ENCODE data around the gene MTRF1L. TPM values are rescaled to one million over a fixed set of nuclear protein-coding genes. Genes with fewer than 3 reads are reported as not detected.
"Not testable (repeated sequence)": the region's sequence is repeated elsewhere in the genome, so short reads cannot be mapped to it uniquely, and the experiment has no call there.

MTRF1L gene
- total and polyA plus RNA-seq, 2 donors (not counting 1 experiment from before 2014, with no cell fraction given) = 15.7 to 17.8 TPM

GRCh38 chr6:152993431-152993830 is 9.1 kb downstream of the MTRF1L start:
- peaks cover 5% of the 10 kb centered on the region for H3K36me3 ChIP-seq (ENCODE audit: control insufficient read depth, insufficient read depth, low read length)
- TF ChIP-seq EZH2 (IDR thresholded peaks at IDR 0.05; ENCODE audit: low read length, missing control alignments) (no peak), CTCF (conservative IDR thresholded peaks at IDR 0.05 in 1 of 2, IDR thresholded peaks at IDR 0.05 in 1 of 2; ENCODE audit: low read depth in 1 of 2, low read length in 2 of 2) (peak; percentile 8 to 9)
- H3K9ac ChIP-seq (ENCODE audit: insufficient read depth, low read length) = no peak overlapping the region
- no peaks in the 10 kb centered on the region for H3K9me3 ChIP-seq (ENCODE audit: control insufficient read depth, insufficient read depth, low read depth, low read length)
- no peak overlapping the region for H3K27ac ChIP-seq (ENCODE audit: insufficient read depth, low read length)
- H3K4me3 ChIP-seq (replicated peaks in 1 of 4; ENCODE audit: control extremely low read depth in 1 of 4, insufficient read depth in 1 of 4, low read depth in 3 of 4, low read length in 4 of 4) = no peak overlapping the region
- no peak overlapping the region for H3K4me2 ChIP-seq (ENCODE audit: extremely low read depth, insufficient read depth, low read length)
- no peaks in the 10 kb centered on the region for H3K4me1 ChIP-seq (ENCODE audit: control insufficient read depth, extremely low read depth, insufficient read depth, low read length)
- H3K79me2 ChIP-seq (ENCODE audit: control insufficient read depth, insufficient read depth, low read length) = peaks cover 65% of the 10 kb centered on the region
- H2AFZ ChIP-seq (ENCODE audit: low read length) = no peak overlapping the region
- H4K20me1 ChIP-seq (ENCODE audit: control insufficient read depth, extremely low read depth, insufficient read depth, low read length) = no peaks in the 10 kb centered on the region
- no peaks in the 10 kb centered on the region for H3K27me3 ChIP-seq (ENCODE audit: control insufficient read depth, insufficient read depth, low read length)
- DNase-seq (ENCODE audit: low read depth in 2 of 2) = no peak

DNA sequence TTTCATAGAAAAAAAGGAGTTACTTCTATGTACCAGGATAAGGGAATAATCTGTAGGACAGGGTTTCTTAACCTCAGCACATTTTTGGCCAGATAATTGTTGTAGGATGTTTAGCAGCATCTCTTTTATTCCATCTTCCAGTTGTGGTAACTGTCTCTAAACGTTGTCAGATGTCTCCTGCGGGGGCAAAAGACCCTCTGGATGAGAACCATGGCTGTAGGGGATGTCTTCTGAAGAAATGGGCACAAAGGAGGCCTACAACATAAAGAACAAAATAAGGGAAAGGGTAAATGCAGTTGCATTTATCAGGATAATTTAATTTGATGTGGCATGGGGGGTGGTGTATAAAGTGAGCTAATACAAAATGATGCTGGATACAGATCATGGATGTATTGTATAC is 15.5 kb downstream of the MTRF1L start:
- H2AFZ ChIP-seq (ENCODE audit: low read length) = no peak overlapping the region
- no peak overlapping the region for H3K4me2 ChIP-seq (ENCODE audit: extremely low read depth, insufficient read depth, low read length)
- no peak for DNase-seq (ENCODE audit: low read depth in 2 of 2)

DNA sequence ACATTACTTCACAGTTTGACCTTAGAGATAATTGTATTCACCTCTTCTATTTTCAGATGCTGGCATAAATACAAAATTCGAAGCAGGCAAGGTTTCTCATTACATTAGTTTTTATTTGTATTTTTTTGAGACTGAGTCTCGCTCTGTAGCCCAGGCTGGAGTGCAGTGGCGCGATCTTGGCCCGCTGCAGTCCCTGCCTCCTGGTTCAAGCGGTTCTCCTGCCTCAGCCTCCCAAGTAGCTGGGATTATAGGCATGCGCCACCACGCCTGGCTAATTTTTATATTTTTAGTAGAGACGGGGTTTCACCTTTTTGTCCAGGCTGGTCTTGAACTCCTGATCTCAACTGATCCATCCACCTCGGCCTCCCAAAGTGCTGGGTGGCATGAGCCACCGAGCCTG is 17.2 kb downstream of the MTRF1L start:
- not testable (repeated sequence) for H3K9ac ChIP-seq (ENCODE audit: insufficient read depth, low read length); H4K20me1 ChIP-seq (ENCODE audit: control insufficient read depth, extremely low read depth, insufficient read depth, low read length); DNase-seq (ENCODE audit: low read depth in 2 of 2); H2AFZ ChIP-seq (ENCODE audit: low read length); H3K27ac ChIP-seq (ENCODE audit: insufficient read depth, low read length); H3K27me3 ChIP-seq (ENCODE audit: control insufficient read depth, insufficient read depth, low read length); H3K36me3 ChIP-seq (ENCODE audit: control insufficient read depth, insufficient read depth, low read length); H3K9me3 ChIP-seq (ENCODE audit: control insufficient read depth, insufficient read depth, low read depth, low read length); H3K4me1 ChIP-seq (ENCODE audit: control insufficient read depth, extremely low read depth, insufficient read depth, low read length)
- peak overlapping the region in 1 of 4 experiments; percentile 92 for H3K4me3 ChIP-seq (replicated peaks in 1 of 4; ENCODE audit: control extremely low read depth in 1 of 4, insufficient read depth in 1 of 4, low read depth in 3 of 4, low read length in 4 of 4)
- H3K79me2 ChIP-seq (ENCODE audit: control insufficient read depth, insufficient read depth, low read length) = peaks cover 56% of the 10 kb centered on the region
- peak overlapping the region; percentile 85 for H3K4me2 ChIP-seq (ENCODE audit: extremely low read depth, insufficient read depth, low read length)

More for the DNA sequence above, 15.5 kb downstream of the MTRF1L start:
- Histone ChIP-seq H3K4me3 (replicated peaks in 1 of 4; ENCODE audit: control extremely low read depth in 1 of 4, insufficient read depth in 1 of 4, low read depth in 3 of 4, low read length in 4 of 4) (no peak overlapping the region), H3K27me3 (ENCODE audit: control insufficient read depth, insufficient read depth, low read length) (no peaks in the 10 kb centered on the region), H3K4me1 (ENCODE audit: control insufficient read depth, extremely low read depth, insufficient read depth, low read length) (peaks cover 3% of the 10 kb centered on the region), H4K20me1 (ENCODE audit: control insufficient read depth, extremely low read depth, insufficient read depth, low read length) (no peaks in the 10 kb centered on the region), H3K36me3 (ENCODE audit: control insufficient read depth, insufficient read depth, low read length) (peaks cover 2% of the 10 kb centered on the region), H3K9ac (ENCODE audit: insufficient read depth, low read length) (no peak overlapping the region), H3K27ac (ENCODE audit: insufficient read depth, low read length) (no peak overlapping the region), H3K9me3 (ENCODE audit: control insufficient read depth, insufficient read depth, low read depth, low read length) (no peaks in the 10 kb centered on the region), H3K79me2 (ENCODE audit: control insufficient read depth, insufficient read depth, low read length) (peaks cover 46% of the 10 kb centered on the region)
- TF ChIP-seq EZH2 (IDR thresholded peaks at IDR 0.05; ENCODE audit: low read length, missing control alignments) (no peak), CTCF (conservative IDR thresholded peaks at IDR 0.05 in 1 of 2, IDR thresholded peaks at IDR 0.05 in 1 of 2; ENCODE audit: low read depth in 1 of 2, low read length in 2 of 2) (no peak)
